ENCODE measurements around the gene HSPH1. TPM values are rescaled to one million over a fixed set of nuclear protein-coding genes. Genes with fewer than 3 reads are reported as not detected.

Gene HSPH1
- total and polyA plus RNA-seq, 2 of the 13 experiments (the other 11 are each of a cell fraction or from before 2014, with no cell fraction given), result 13.0 to 62.9 TPM

- no peak for TF ChIP-seq ZNF646 (CRISPR knock-in tag; IDR thresholded peaks at IDR 0.05)
Observed at GRCh38 chr13:31102905-31103304, 58.8 kb downstream of the HSPH1 start (continued).

- Histone ChIP-seq H3K9ac (ENCODE audit: insufficient read depth, low read depth, low read length) (no peak overlapping the region), H3K27me3 (ENCODE audit: control insufficient read depth in 1 of 2, insufficient read depth in 2 of 2, low read length in 2 of 2) (peaks cover 0 to 3% of the 10 kb centered on the region in 2 experiments; a peak in 2 of 5 replicates), H3K4me1 (ENCODE audit: insufficient read depth, low read length) (no peaks in the 10 kb centered on the region), H3K9me3 (ENCODE audit: low read length) (no peaks in the 10 kb centered on the region), H3K4me2 (ENCODE audit: low read depth, low read length) (no peak overlapping the region), H3K79me2 (ENCODE audit: insufficient read depth, low read length) (no peaks in the 10 kb centered on the region), H2AFZ (ENCODE audit: low read length) (no peak overlapping the region), H3K4me3 (replicated peaks in 1 of 3; ENCODE audit: insufficient read depth in 1 of 3, low read depth in 2 of 3, low read length in 3 of 3) (no peak overlapping the region), H3K27ac (ENCODE audit: extremely low read length, insufficient read depth, low read length) (no peak overlapping the region), H4K20me1 (ENCODE audit: insufficient read depth, low read length) (no peaks in the 10 kb centered on the region), H3K36me3 (replicated peaks in 1 of 2; ENCODE audit: control insufficient read depth in 1 of 2, insufficient read depth in 2 of 2, low read length in 2 of 2) (no peaks in the 10 kb centered on the region)
- ChIA-PET POLR2A (no interaction called here), CTCF (ENCODE audit: low intra/inter-chr PET ratio, low total read pairs) (no interaction called here)
- DNase-seq (ENCODE audit: low spot score), result no peak
- in situ Hi-C loops (cut with HindIII; ENCODE audit: extremely low pct_ligation_motif_present, low pct_unique_long_range_greater_than_20kb) (no loop called here), intact Hi-C loops (cut with micrococcal nuclease; ENCODE audit: unreplicated experiment) (no loop called here)
- no peak for TF ChIP-seq EHMT2 (IDR thresholded peaks at IDR 0.05; ENCODE audit: borderline replicate concordance, low read depth, low read length)
- TF ChIP-seq PCBP2 (optimal IDR thresholded peaks at IDR 0.05; ENCODE audit: low read depth, low read length, poor library complexity, severe bottlenecking), result no peak
- TF ChIP-seq NFIB (CRISPR knock-in tag; IDR thresholded peaks at IDR 0.05; ENCODE audit: borderline replicate concordance), result no peak
- TF ChIP-seq MAFK (conservative IDR thresholded peaks at IDR 0.05 in 1 of 2, IDR thresholded peaks at IDR 0.05 in 1 of 2; ENCODE audit: low read length in 2 of 2), result no peak
- TF ChIP-seq ZNF18 (CRISPR knock-in tag; IDR thresholded peaks at IDR 0.05; ENCODE audit: insufficient replicate concordance), result no peak
- no peak for TF ChIP-seq ZNF704 (CRISPR knock-in tag; IDR thresholded peaks at IDR 0.05; ENCODE audit: borderline replicate concordance)
- no peak for TF ChIP-seq ISL2 (CRISPR knock-in tag; IDR thresholded peaks at IDR 0.05)
- 22% methylated on average over 5 of the region's 7 CpGs for WGBS (ENCODE audit: low lambda C conversion rate)
- no peak for ATAC-seq
- BruUV-seq (replicated peaks), result no TSS peak
- no peak for FAIRE-seq
Observed at GRCh38 chr13:31101472-31102170, 60.1 kb downstream of the HSPH1 start.

Data from HepG2 (cell line).